ENCODE measurements around the gene BRAP.

DNA sequence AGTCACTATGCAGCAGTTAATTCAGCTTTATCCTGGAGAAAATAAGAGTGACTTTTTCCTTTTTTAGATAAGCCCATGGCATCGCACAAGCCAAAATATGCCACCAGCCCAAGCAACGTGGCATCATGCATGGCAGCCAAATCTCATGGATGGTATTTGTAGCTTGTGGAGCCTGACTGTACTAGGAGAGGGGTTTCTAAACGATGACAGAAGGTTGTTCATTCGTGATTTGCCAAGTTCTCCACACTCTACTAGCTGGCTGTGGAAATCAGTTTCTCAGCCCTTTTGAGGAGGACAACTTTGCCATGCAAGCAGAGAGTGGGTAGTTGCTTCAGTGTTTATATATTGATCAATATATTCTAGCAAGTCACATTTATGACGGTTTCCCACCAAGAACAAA, 45.2 kb downstream of the BRAP start:
- TF ChIP-seq, protein P1, sequence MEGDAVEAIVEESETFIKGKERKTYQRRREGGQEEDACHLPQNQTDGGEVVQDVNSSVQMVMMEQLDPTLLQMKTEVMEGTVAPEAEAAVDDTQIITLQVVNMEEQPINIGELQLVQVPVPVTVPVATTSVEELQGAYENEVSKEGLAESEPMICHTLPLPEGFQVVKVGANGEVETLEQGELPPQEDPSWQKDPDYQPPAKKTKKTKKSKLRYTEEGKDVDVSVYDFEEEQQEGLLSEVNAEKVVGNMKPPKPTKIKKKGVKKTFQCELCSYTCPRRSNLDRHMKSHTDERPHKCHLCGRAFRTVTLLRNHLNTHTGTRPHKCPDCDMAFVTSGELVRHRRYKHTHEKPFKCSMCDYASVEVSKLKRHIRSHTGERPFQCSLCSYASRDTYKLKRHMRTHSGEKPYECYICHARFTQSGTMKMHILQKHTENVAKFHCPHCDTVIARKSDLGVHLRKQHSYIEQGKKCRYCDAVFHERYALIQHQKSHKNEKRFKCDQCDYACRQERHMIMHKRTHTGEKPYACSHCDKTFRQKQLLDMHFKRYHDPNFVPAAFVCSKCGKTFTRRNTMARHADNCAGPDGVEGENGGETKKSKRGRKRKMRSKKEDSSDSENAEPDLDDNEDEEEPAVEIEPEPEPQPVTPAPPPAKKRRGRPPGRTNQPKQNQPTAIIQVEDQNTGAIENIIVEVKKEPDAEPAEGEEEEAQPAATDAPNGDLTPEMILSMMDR (IDR thresholded peaks at IDR 0.05; ENCODE audit: low read depth, low read length): no peak
- TF ChIP-seq POLR2A (IDR thresholded peaks at IDR 0.05; ENCODE audit: extremely low read depth, insufficient read length) (no peak), MYC (IDR thresholded peaks at IDR 0.05; ENCODE audit: low read depth, low read length) (no peak)
- TF ChIP-seq, protein P2, sequence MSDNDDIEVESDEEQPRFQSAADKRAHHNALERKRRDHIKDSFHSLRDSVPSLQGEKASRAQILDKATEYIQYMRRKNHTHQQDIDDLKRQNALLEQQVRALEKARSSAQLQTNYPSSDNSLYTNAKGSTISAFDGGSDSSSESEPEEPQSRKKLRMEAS (IDR thresholded peaks at IDR 0.05; ENCODE audit: low read depth, low read length): no peak

Data from NB4 (cell line).